SHP77 treated with DMSO at 0.1 percent for 48 hours (cell line): Measurements from ENCODE around the gene LRRC10.
"Not testable (repeated sequence)": the region's sequence is repeated elsewhere in the genome, so short reads cannot be mapped to it uniquely, and the experiment has no call there.

ENCODE experiments used
- DNase-seq: peaks from one replicate; lab custom pipeline; 2025; lab: John Stamatoyannopoulos, UW

Gene LRRC10

DNA sequence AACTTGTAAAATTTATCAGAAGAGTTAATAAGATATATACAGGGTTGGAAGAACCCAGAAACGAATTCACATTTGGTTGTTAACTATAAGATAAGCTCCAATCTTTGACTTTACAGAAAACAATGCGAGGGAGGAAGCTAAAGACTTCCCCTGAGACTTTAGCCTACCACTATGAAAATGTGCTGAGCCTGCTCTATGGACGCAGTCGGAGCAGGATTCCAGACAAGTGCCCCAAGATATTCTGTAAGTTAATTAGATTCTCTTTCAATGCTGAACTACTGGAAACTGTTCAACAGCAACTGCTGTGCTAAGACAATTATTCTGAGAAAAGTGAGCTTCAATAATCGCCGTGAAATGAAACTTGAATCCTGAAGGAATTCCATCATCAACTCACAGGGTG, 8.3 kb upstream of the LRRC10 start:
- no peak for DNase-seq

GRCh38 chr12:69616025-69616424, 5.3 kb upstream of the LRRC10 start:
- DNase-seq, result no peak

DNA sequence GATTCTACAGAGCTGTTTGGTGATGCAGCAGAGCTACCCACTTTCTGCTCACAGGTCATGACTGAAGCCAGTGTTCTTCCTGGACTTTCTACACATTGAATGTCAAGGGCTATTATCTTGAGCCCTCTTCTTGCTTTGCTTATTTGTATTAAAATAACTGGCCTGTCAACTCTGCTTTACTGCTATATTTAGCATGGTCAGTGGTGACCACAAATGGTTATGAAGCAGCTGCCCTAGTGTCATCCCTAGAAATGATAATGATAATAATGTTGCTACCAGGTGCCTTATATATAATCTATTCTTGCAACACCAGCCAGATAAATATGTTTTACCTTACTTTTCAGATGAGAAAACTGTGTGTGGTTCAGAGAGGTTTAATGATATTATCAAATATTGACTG, 2.6 kb upstream of the LRRC10 start:
- DNase-seq, result no peak

GRCh38 chr12:69610126-69610525, 581 bp downstream of the LRRC10 start:
- DNase-seq, result no peak

- no peak for DNase-seq
Measured at GRCh38 chr12:69608114-69608513, 2.6 kb downstream of the LRRC10 start.

DNA sequence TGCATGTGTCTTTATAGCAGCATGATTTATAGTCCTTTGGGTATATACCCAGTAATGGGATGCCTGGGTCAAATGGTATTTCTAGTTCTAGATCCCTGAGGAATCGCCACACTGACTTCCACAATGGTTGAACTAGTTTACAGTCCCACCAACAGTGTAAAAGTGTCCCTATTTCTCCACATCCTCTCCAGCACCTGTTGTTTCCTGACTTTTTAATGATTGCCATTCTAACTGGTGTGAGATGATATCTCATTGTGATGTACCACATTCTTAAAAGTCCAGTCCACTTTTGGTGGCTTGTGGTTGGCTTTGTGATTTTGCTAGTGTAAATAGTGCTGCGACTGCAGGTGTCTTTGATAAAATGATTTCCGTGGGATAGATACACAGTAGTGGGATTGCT, 6.4 kb downstream of the LRRC10 start:
- DNase-seq, result not testable (repeated sequence)

- not testable (repeated sequence) for DNase-seq
Measured at GRCh38 chr12:69603556-69603955, 7.2 kb downstream of the LRRC10 start.

GRCh38 chr12:69602954-69603353, 7.8 kb downstream of the LRRC10 start:
- no peak for DNase-seq

GRCh38 chr12:69601962-69602685, 8.6 kb downstream of the LRRC10 start:
- DNase-seq, result no peak

DNA sequence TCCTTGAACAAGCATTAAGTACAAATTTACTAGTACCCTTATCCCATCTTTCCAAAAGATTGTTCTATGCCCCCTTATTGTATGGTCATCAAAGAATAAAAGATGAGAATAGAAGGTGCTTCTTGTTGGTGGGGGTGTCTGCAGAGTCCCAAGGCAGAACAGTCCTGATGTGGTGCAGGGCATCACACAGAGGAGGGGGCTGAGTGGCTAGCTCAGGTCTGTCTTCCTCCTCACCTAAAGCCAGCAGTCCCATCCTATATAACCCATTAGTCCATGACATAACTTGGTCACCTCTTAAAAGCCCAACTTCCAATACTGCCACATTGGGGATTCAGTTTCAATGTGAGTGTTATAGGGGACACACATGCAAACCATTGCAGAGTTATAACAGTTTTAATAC, 9.9 kb downstream of the LRRC10 start:
- DNase-seq, result no peak

DNA sequence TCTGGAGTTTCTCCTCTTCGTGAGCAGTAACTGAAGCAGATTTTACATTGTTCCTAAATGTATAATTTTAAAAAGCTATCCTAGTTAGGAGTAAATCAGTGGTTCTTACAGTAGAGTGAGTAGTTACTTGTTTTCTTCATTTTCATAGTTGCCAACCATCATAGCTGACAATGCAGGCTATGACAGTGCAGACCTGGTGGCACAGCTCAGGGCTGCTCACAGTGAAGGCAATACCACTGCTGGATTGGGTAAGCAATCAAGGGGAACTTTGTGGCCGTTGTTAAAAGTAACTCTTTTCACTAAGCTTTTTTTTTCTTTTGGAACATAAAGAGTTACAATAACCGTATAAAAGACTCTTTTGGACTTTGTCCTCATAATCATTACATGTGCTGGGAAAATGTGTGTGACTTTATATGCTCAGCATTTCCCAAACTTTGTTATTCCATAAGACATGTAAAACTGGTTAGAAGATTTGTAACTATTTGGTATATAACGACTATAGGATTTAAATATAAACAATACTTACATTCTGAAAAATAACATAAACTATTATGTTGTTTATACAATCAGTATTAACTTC, 12.4 kb downstream of the LRRC10 start:
- DNase-seq, result no peak

- DNase-seq, result no peak
Measured at GRCh38 chr12:69595689-69596088, 15.0 kb downstream of the LRRC10 start.

DNA sequence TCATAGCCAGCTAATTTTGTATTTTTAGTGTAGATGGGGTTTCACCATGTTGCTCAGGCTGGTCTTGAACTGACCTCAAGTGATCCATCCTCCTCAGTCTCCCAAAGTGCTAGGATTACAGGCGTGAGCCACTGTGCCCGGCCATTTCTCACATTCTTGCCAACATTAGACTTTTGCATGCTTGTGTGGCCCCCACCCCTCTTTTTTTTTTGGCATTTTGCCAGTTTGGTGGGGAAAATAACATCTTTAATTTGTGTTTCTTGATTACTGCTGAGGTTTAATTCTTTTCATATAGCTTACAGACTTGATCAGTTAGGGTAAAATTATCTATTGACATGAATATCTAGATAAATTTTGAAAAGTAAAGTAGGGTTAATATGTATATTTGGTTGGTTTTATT, 21.6 kb downstream of the LRRC10 start:
- no peak for DNase-seq

- no peak for DNase-seq
Measured at GRCh38 chr12:69588527-69588926, 22.2 kb downstream of the LRRC10 start.

- peak; percentile 60 for DNase-seq
Measured at GRCh38 chr12:69585189-69586062, 25.3 kb downstream of the LRRC10 start, which contains the start of gene CCT2. Gene CCT2 (plus strand): TSS chr12:69585459. CDS start chr12:69585522, 63 bp downstream.

DNA sequence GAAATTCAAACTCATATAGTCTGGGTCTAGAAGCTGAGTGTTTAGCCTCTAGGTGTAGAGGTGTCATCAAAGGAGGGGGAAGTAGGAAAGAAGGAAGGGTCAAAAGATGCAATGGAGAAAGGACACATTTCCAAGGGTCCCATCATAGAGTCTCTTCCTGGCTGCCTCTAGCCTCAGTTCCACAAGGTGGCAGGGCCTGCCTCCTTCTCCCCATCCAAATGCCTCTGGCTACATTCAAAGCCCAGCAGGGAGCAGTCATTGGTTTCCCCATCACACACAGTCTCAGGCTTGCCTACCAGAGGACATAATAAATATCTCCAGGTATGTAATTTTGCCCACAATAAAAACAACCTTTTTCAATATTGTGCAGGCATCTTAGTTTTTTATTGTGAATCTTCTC, 27.5 kb downstream of the LRRC10 start:
- DNase-seq, result no peak

GRCh38 chr12:69580074-69580473, 30.6 kb downstream of the LRRC10 start:
- no peak for DNase-seq

DNA sequence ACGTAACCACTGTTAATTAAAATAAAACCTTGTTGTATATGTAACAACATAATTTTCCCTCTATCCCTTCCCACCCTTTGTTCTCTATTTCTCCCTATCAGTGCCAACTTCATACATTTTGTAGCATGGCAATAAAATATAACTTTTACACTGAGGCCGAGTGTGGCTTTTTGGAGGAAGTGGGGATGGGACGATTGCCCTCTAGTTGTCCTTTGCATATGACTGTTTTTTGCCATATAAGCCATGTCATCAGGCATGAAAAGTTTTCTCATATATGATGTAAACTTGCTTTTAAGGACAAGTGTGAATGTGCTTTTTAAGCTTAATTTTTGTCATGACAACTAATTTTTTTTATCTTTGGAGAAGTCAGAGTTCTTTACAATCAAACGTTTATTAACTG, 31.7 kb downstream of the LRRC10 start:
- DNase-seq, result no peak

GRCh38 chr12:69578283-69578682, 32.4 kb downstream of the LRRC10 start:
- DNase-seq, result no peak

- no peak for DNase-seq
Measured at GRCh38 chr12:69575346-69575745, 35.4 kb downstream of the LRRC10 start.

DNA sequence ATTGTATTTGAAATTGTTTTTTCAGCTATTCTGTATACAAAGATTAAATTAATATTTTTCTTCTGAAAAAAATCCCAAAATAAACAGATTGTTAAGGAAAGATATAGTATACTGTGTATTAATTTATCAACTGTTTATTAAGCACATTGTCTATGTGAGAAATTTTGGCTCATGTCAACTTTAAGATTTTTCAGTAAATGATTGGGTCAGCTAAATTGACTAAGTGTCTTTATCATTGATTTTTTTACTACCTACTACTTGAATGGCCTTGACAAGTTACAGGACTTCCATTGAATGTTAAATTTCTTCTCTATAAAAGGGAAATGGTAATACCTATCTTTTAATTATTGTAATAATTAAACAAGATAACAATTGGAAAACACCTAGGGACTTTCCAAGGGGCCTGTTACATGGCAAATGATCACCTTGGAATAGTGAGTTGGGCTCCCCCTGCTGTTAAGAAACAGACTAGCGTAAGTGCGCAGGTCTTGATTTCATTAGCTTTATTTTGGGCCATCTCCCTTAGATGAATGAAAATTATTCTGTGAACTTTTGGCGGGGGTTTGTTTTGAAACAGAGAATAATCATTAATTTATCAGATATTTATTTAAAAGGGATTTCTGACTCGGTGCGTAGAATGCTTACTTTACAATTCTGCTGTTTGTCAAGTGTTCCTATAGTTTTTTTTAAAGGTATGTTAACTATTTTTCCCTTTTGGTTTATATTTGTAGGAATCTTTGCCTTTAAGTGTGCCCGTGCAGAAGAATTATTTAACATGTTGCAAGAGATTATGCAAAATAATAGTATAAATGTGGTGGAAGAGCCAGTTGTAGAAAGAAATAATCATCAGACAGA, 39.9 kb downstream of the LRRC10 start:
- DNase-seq, result no peak

- DNase-seq, result no peak
Measured at GRCh38 chr12:69570000-69570516, 40.6 kb downstream of the LRRC10 start.
